ENCODE measurements around the gene MICOS13.
A peak's percentile ranks its signal among the peaks of the same experiment; 100 is the strongest.
"Not testable (repeated sequence)": the region's sequence is repeated elsewhere in the genome, so short reads cannot be mapped to it uniquely, and the experiment has no call there.

MICOS13 gene, protein sequence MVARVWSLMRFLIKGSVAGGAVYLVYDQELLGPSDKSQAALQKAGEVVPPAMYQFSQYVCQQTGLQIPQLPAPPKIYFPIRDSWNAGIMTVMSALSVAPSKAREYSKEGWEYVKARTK

DNA sequence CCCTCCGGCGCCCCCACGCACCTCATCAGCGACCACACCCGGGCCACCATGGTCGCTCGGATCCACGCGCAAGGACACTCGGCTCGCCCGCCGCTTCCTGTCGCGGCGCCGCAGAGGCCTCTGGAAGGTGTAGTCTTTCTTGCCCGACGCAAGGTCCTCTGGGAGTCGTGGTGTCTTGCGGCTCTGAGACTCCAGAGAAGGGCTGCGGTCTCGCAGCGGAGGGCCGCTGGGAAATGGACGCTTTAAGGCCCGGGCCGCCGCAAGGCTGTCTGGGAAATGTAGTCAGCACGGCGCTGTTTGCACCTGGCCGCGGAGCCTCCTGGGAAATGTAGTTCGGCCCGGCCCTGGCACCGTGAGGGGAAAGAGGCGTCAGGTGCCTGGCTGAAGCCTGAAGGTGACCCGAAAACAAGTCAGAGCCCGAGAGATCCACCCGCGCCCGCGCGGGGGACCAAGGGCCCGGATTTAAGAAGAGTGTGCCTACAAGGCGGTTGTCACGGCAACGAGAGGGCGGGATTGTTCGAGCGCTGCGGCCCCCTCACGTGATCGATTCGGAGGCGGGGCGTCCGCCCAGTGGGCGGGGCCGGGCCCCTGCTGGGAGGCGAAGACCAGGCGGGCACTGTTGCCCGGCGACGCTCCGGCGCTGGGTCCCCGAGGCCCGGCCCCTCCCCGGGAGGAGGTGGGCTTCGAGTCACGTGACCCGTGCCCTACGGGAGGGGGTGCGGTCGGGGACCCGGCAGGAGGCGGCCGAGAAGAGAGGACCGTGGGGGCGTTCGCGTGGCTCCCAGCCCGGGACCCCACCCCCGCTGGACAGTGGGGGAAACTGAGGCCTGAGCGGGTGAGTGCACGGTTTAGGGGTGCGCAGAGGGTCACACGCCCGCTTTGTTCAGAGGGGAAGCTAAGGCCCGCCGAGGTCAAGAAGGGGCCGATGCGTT lies at the start of gene MICOS13, which contains the start of gene HSD11B1L:
TSS of gene MICOS13 (minus strand) at position 80 of the 932 bp plus-strand sequence. CDS start at position 50, 30 bp downstream.
TSS of gene HSD11B1L (plus strand) at position 591 of the 932 bp plus-strand sequence. CDS start 3,806 bp downstream, outside the sequence.
- DNase-seq: peak; percentile 99

DNA sequence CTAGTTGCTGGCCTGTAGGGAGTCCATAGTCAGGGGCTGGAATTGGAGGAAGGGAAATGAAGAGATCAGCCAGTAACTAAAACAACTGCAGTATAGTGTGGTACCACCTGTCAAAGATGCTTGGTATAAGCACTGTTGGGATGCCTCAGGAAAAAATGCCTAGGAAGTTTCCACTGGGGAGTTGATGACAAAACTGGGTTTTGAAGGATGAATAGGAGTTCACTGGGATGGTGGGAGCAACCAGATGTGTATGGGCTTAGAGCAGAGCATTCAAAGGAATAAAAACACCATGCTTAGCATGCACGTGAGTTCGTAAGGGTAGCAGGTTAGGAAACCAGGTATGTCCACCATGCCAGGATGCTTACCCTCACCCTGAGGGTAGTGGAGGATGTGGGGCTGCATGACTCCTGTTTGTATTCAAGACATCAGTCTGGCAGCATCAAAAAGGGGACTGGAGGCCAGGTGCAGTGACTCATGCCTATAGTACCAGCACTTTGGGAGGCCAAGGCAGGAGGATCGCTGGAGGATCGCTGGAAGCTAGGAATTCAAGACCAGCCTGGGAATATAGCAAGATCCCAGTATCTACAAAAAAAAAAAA lies 47.2 kb upstream of the MICOS13 start:
- no peak for DNase-seq

DNA sequence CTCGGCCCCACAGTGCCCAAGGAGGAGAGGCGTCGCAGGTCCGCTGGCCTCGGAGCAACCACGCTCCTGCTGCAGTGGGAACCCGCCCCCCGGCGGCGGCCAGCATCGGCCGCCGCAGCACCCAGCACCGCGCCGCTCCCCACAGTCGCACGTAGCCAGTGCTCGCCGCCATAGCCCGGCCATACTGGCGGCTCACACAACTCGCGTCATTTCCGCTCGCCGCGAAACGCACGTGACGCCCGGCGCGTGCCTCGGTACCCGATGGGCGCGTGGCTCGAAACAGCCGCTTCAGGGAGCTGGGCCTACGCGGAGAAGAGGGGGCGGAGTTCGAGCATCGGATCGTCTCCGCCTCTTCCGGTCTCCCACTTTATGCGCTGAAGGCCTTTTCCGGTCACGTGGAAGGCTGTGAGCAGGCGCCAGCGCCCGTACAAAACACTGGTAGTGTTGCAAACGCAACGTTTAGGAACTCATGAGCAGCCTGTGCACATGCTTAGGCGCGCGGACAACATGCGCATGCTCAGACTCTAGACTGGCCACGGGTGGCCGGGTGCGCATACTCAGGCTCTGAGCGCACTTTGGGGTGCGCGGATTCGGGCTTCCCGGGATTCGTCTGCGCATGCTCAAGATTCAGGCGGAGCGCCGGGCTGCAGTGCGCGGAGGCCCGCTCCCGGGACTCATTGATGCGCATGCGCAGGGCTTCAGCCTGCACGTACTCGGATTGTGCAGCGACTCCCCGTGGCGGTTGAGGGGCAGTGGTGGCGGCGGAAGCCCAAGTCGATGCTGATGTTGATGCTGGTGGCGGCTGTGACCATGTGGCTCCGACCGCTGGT lies 39.9 kb upstream of the MICOS13 start, which contains the start of the genes CATSPERD and LONP1:
TSS of gene CATSPERD (plus strand) at position 677 of the 830 bp plus-strand sequence. CDS start at position 778, 101 bp downstream.
TSS of gene LONP1 (minus strand) at position 186 of the 830 bp plus-strand sequence. CDS start at position 172, 14 bp downstream.
- peak; percentile 100 for DNase-seq

DNA sequence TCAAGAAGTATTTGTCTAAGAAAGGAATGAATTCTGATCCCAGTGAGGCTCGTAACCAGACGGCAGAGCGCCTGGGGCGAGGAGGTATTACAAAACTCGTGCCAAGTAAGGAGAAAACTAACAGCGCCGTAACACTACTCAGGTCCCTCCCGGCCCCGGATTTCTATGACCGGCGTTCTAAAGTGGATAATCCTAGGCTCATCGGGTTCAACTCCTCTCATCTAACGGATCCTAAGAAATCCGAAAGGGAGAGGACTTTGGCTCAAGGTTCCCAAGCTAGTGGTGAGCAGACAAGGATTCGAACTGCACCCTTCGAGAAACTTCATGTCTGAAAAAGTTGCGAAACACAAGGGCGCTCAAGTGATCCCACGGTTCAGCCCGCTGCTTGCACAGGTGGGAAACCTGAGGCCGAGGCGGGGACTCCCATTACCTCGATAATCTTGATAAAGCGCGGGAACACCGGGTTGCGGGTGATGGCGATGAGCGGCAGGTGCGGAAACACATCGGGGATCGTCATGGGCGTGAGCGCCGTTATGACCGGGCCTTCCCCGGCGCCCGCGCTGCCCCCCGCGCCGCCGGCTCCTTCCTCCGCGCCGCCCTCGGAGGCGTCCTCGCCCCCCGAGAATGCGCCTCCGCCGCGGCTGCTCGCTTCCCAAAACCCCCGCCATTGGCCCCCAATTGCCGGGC lies 39.1 kb upstream of the MICOS13 start:
- DNase-seq: peak; percentile 39

DNA sequence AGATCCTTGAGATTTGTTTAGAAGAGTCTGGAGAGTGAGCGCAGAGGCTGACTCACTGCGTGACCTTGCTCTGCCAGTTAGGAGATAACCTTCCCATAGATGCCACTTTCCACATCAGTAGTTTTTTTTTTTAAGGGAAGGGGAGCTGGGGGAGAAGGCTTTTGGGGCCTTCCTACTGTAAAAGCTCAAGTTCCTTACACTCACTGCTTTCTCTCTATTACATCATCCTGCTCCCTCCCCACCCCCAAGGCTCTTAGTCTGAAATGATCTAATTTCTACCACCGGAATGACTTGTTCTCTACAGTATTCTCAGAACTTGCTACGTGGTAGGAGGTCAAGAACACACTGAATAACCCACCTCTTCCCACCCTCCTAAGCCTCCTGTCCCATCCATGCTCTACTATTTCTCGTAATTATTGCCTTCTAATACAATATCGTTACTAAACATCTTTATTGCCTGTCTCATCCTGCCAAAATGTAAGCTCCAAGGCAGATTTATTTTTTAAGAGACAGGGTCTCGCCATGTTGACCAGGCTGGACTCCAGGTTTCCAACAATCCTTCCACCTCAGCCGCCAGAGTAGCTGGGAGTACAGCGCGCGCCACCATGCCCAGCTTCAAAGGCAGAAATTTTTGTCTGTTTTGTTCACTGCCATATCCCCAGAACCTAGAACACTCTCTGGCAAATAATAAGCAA lies 38.4 kb upstream of the MICOS13 start:
- peak; percentile 87 for DNase-seq

DNA sequence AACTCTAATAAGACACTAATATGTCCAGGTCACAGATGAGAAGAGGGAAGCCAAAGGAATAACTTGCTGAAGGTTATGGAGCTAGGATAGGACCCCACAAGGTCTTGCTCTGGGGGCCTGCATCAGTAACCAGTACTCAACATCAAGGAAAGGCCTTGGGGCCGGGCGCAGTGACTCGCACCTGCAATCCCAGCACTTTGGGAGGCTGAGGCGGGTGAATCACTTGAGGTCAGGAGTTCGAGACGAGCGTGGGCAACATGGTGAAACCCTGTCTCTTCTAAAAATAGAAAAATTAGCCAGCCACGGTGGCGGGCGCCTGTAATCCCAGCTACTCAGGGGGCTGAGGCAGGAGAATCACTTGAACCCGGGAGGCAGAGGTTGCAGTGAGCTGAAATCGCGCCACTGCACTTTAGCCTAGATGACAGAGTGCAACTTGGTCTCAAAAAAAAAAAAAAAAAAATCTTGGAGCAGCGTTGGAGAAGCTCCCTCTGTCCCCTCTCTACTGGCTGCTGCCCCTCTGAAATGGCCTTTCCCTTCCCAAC lies 37.8 kb upstream of the MICOS13 start:
- peak; percentile 57 for DNase-seq

DNA sequence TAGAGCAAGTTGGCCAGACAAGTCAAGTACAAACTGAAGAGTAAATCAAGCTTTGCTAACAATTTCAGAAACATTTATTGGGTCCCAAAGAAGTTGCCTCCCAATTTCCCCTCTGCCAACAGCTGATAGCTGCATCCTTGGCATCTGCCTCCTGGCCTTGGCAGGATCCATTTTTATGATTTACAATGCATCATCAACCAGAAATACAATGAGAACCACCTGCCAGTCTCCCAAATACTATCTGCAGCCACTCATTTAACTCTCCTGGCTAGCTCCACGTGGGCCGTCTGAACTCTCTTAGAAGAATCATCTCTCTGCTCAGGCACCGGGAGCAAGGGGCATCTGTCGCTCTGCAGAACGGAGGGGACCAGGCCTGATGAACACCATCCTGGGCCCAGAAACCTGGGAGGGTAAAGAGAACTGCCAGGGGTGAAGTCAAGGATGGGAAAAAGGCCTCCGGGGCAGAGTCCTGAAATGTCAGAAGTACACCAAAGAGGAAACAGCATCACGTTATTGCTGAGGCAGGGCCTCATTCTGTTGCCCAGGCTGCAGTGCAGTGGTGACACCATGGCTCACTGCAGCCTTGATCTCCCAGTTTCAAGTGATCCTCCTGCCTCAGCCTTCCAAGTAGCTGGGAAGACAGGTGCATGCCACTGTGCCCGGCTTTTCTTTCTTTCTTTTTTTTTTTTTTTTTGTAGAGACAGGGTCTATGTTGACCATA lies 37.1 kb upstream of the MICOS13 start:
- DNase-seq: peak; percentile 25

DNA sequence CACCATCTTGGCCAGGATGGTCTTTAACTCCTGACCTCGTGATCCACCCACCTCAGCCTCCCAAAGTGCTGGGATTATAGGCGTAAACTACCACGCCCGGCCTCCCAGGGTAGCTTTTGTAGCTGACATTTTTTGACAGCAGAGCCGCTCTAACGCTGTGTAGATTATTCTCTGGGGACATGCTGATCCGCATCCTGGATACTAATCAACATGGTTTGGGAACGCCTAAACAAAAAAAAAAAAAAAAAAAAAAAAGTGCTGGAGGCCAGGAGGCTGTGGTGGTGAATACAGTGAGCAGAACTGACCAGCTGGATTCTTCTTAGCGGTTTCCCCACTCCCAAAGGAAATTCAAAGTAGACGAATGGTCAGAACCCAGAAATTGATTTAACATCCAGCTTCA lies 34.5 kb upstream of the MICOS13 start:
- DNase-seq: no peak

DNA sequence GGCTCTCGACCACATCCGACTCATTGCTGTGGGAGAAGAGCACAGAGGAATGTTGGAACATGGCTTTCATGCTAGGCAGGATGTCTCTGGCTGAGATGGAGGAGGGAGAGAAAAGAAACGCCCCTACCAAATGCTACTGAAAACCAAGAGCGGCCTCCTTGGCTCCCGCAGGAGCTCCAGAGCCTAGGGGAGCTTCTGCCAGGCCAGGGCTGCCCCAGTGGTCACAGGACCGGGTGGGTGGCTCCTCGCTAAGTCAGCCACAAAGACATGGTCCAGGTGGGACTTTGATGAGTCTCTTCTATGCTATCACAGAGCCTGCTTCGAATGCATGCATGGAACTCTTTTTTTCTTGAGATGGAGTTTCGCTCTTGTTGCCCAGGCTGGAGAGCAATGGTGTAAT lies 32.9 kb upstream of the MICOS13 start:
- DNase-seq: no peak

DNA sequence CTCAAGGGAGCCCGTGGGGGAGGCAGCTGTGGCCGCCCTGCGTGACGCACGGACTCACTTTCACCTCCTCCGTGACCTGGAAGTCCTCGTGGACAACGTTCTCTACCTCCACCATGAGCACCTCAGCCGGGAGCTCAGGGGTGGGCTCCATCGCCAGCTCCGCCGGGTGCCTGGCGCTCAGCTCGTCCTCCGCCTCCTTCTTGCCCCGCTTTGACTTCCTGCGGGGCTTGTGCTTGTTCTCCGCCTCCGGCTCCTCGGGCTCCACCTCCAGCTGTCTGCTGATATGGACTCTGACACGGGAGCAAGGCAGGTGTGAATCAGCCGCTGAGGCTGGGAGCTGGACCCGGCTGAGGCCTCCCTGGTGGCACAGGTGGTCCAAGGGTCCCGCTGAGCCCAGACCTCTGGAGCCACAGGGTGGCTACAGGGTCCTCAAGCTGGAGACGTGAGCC lies 31.4 kb upstream of the MICOS13 start:
- DNase-seq: no peak

DNA sequence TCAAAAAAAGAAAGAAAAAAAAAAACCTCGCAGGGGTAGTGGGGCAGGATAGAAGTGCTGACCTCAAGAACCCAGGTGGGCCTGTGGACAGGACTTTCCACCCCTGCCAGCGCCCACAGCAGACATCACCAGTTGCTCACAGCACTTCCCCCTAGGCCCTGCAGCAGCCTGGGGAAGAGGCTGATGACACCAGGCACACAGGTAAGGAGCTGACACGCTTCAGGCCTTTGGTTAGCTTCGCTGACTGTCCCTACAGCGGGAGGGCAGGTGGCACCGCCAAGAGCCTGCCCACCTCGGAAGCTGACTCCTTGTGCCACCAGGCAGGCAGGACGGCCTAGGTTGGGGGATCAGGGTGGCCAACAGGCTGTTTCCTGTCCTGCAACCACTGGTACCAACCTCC lies 30.7 kb upstream of the MICOS13 start:
- no peak for DNase-seq

DNA sequence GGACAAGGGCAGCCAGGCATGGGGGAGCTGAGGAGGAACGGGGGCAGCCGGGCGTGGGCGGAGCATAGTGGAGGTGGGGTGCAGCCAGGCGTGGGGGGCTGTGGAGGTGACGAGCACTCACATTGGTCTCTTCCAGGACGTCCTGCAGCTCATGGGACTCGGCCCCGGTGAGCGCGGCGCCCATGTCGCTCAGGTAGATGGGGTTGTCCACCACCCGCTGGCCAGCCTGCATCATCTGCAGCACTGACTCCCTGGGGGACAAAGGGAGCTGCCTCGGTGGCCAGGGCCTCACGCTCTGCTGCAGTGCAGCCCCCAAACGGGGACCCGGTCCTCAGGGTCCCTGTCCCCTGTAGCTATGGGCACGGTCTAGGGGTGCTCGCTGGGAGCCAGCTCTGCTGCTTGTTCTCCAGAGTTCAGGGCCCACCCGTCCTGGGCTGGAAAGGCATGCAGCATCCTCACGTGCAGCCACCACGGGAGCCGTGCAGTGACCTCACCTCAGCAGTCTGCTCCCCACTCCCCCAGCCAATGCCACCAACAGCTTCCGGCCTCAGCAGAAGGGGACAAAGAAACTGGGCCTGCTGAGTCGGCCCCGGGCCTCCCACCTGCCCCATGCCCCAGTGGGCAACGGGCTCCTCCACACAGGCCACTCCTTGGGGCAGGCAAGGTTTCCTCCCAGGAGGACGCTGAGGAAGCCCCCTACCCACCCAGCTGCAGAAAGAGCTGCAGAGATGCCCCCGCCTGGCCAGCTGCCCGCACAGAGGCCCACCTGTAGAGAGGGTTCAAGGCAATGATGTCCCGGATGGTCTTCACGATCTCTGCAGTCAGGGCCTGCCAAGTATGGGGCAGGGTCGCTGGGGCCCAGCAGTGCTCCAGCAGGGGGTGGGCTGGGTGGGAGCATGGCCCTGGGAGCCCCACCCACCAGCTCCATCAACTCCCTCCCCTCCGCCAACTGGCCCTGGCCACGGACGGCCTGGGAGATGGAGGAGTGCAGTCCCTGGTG lies 27.6 kb upstream of the MICOS13 start:
- DNase-seq: no peak

DNA sequence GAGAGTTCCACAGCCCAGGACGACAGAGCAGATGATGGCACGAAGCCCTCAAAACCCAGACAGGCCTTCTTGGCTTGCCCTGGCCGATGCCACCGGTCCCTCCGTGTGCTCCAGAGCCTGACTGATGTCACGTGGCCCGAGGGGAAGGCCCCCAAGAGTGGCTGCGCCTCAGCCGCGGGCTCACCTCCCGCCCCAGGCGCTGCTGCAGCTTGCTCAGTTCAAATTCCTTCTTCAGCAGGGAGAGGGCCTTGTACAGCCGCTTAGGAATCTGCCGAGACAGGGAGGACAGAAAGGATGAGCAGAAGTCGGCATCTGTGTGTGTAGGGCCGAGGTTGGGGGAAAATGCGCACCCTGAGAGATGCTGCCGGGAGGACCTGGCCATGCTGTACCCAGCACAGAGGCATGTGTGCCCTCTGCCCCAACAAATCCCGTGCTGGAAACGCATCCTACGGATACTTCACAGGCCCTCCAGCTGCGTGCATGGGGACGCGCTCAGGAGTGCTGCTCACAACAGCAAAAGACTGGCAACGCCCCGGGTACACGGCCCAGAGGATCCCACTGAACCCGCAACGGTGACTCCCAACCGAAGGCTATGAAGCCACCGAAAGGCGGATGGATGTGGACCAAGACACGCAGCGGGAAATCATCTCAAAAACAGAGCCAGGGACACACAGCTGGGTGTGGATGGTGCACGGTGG lies 26.7 kb upstream of the MICOS13 start:
- no peak for DNase-seq

DNA sequence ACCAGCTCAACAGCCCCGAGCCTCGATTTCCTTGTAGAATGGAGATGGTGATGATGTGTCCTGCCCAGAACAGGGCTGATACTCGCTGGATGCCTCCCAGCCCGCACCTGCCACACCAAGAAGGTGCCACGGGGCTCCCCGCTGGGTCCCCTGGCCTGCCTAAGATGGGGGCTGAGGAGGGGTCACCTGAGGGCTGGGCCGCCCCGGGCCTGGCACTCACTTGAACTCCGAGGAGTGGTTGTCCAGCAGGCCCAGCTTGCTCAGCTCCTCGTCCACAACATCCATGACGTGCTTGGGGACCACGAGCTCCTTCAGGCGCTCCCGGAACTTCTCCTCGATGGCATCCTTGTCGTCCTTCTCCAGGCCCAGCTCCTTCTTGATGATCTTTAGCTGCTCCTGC lies 25.2 kb upstream of the MICOS13 start:
- DNase-seq: no peak

DNA sequence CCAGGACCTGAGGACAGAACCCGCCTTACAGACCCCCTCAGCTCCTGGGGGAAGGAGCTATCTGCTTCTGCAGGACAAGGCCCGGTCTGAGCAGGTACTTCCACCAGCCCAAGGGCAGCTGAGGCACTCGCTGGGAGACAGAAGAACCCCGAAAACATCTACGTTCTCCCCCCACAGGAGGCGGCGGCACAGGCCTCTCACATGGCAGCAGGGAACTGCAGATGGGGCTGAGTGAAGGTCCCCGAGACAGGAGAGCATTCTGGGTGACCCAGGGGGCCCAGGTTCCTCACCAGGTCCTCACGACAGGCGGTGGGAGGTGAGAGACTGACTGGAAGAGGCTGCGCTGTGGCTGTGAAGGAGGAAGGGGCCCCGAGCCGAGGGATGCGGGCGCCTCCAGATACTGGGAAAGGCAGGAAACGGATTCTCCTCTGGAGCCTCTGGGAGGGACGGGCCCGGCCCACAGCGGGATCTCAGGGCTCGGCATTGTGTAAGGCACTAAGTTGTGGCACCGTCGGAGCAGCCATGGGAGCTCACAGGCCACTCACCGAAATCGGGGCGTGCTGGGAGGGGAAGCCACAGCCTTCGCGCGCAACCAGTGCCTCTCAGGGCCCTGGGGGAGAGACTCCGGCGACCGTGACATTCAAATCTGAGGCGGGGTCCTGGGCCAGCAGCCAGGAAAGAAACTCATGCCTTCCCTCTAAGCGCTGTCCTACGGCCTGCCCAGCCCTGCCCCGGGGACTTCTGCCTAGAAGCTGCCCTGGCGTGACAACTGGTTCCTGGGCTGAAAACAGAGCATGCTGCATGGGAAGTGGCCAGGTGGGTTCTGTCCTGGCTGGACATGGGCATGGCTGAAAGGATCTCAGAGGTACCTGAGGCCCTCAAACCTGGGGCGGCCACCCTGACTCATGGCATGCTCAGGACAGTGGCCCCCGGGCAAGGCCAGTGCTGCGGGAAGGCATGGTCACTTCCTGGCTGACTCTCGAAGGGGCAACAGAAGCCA lies 23.8 kb upstream of the MICOS13 start:
- no peak for DNase-seq

DNA sequence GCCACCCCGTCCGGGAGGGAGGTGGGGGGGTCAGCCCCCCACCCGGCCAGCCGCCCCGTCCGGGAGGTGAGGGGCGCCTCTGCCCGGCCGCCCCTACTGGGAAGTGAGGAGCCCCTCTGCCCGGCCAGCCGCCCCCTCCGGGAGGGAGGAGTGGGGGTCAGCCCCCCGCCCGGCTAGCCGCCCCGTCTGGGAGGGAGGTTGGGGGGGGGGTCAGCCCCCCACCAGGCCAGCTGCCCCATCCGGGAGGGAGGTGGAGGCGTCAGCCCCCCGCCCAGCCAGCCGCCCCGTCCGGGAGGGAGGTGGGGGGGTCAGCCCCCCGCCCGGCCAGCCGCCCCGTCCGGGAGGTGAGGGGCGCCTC lies 21.7 kb upstream of the MICOS13 start:
- DNase-seq: not testable (repeated sequence)
